ENCODE data around the gene UGDH. TPM values are rescaled to one million over a fixed set of nuclear protein-coding genes. Genes with fewer than 3 reads are reported as not detected.

The UGDH gene
- total RNA-seq, 1 donor from 2014 or later: 32.3 TPM

DNA sequence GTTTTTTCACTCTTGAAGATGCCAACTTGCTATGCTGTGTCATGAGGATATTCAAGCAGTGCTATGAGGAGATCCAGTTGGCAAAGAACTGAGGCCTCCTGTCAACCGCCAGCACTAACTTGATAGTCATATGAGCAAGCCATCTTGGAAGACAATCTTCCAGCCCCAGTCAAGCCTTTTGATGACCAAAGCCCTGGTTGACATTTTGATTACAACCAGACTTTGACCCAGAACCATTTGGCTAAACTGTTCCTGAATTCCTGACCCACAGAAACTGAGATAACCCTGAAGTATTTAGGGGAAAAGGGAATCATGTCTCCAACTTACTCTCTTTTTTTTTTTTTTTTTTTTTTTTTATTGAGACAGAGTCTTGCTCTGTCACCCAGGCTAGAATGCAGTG, 32.9 kb downstream of the UGDH start:
- Mint-ChIP-seq H3K4me1 (ENCODE audit: low read depth, unreplicated experiment) (no peaks in the 10 kb centered on the region), H3K36me3 (ENCODE audit: unreplicated experiment) (no peaks in the 10 kb centered on the region), H3K27me3 (ENCODE audit: unreplicated experiment) (no peaks in the 10 kb centered on the region), H3K27ac (ENCODE audit: unreplicated experiment) (no peak overlapping the region), H3K4me3 (ENCODE audit: unreplicated experiment) (no peak overlapping the region), H3K9me3 (ENCODE audit: unreplicated experiment) (no peaks in the 10 kb centered on the region)
- no peak for TF ChIP-seq CTCF (IDR thresholded peaks at IDR 0.05; ENCODE audit: partially characterized antibody, unreplicated experiment)
- no peak for DNase-seq

GRCh38 chr4:39490322-39490721, 36.9 kb downstream of the UGDH start:
- no peaks in the 10 kb centered on the region for H3K27me3 Mint-ChIP-seq (ENCODE audit: unreplicated experiment)
- DNase-seq: no peak
- H3K4me1 Mint-ChIP-seq (ENCODE audit: low read depth, unreplicated experiment): peaks cover 6% of the 10 kb centered on the region
- no peaks in the 10 kb centered on the region for H3K9me3 Mint-ChIP-seq (ENCODE audit: unreplicated experiment)
- no peaks in the 10 kb centered on the region for H3K36me3 Mint-ChIP-seq (ENCODE audit: unreplicated experiment)
- no peak for TF ChIP-seq CTCF (IDR thresholded peaks at IDR 0.05; ENCODE audit: partially characterized antibody, unreplicated experiment)
- no peak overlapping the region for H3K27ac Mint-ChIP-seq (ENCODE audit: unreplicated experiment)
- H3K4me3 Mint-ChIP-seq (ENCODE audit: unreplicated experiment): no peak overlapping the region

- Mint-ChIP-seq H3K4me1 (ENCODE audit: low read depth, unreplicated experiment) (peaks cover 6% of the 10 kb centered on the region), H3K27ac (ENCODE audit: unreplicated experiment) (no peak overlapping the region), H3K27me3 (ENCODE audit: unreplicated experiment) (no peaks in the 10 kb centered on the region), H3K36me3 (ENCODE audit: unreplicated experiment) (no peaks in the 10 kb centered on the region), H3K9me3 (ENCODE audit: unreplicated experiment) (no peaks in the 10 kb centered on the region), H3K4me3 (ENCODE audit: unreplicated experiment) (no peak overlapping the region)
- no peak for TF ChIP-seq CTCF (IDR thresholded peaks at IDR 0.05; ENCODE audit: partially characterized antibody, unreplicated experiment)
- no peak for DNase-seq
These were observed 40.9 kb downstream of the UGDH start for GRCh38 chr4:39486221-39486804.

GRCh38 chr4:39484582-39485272, 42.5 kb downstream of the UGDH start:
- Mint-ChIP-seq H3K4me3 (ENCODE audit: unreplicated experiment) (no peak overlapping the region), H3K36me3 (ENCODE audit: unreplicated experiment) (no peaks in the 10 kb centered on the region), H3K27me3 (ENCODE audit: unreplicated experiment) (no peaks in the 10 kb centered on the region), H3K4me1 (ENCODE audit: low read depth, unreplicated experiment) (peaks cover 6% of the 10 kb centered on the region), H3K27ac (ENCODE audit: unreplicated experiment) (no peak overlapping the region), H3K9me3 (ENCODE audit: unreplicated experiment) (no peaks in the 10 kb centered on the region)
- no peak for TF ChIP-seq CTCF (IDR thresholded peaks at IDR 0.05; ENCODE audit: partially characterized antibody, unreplicated experiment)
- DNase-seq: no peak

All from glutamatergic neuron (in vitro differentiated cells).